SK-N-SH treated with all-trans-retinoic acid at 6 μM for 48 hours (cell line): Measurements from ENCODE around the gene SYTL3.

ENCODE experiments used
- ESRRG ChIP-seq: fragments of 250-450 bp; sonication (Bioruptor Pico); IDR thresholded peaks from 2 replicates; pipeline ENCODE4 v1.6.1; 2021; ENCODE audit warnings: mild to moderate bottlenecking
- PPARA ChIP-seq: fragments of 250-450 bp; sonication (Bioruptor Pico); IDR thresholded peaks from 2 replicates; pipeline ENCODE4 v1.5.0; 2020; ENCODE audit warnings: mild to moderate bottlenecking, borderline replicate concordance
- RARB ChIP-seq: fragments of 250-450 bp; sonication (Bioruptor Pico); IDR thresholded peaks from 2 replicates; pipeline ENCODE4 v1.8.0; 2021; ENCODE audit warnings: mild to moderate bottlenecking, moderate library complexity
- ZFP3 ChIP-seq: fragments of 250-450 bp; sonication (Bioruptor Pico); IDR thresholded peaks from 2 replicates; pipeline ENCODE4 v1.5.0; 2020; ENCODE audit warnings: mild to moderate bottlenecking, moderate library complexity
- ZFP30 ChIP-seq: fragments of 450-650 bp; formaldehyde crosslinking; IDR thresholded peaks from 2 replicates; pipeline ENCODE4 v1.5.0; 2022; ENCODE audit warnings: mild to moderate bottlenecking, moderate library complexity
- TF ChIP-seq, protein P1 (sequence below): fragments of 250-450 bp; sonication (Bioruptor Pico); IDR thresholded peaks from 2 replicates; pipeline ENCODE4 v1.8.0; 2020; ENCODE audit warnings: mild to moderate bottlenecking, moderate library complexity, borderline replicate concordance
- TF ChIP-seq, protein P2 (sequence below): fragments of 250-450 bp; sonication (Bioruptor Pico); IDR thresholded peaks from 2 replicates; pipeline ENCODE4 v1.8.0; 2021; ENCODE audit warnings: low read depth, mild to moderate bottlenecking, moderate library complexity, borderline replicate concordance

DNA sequence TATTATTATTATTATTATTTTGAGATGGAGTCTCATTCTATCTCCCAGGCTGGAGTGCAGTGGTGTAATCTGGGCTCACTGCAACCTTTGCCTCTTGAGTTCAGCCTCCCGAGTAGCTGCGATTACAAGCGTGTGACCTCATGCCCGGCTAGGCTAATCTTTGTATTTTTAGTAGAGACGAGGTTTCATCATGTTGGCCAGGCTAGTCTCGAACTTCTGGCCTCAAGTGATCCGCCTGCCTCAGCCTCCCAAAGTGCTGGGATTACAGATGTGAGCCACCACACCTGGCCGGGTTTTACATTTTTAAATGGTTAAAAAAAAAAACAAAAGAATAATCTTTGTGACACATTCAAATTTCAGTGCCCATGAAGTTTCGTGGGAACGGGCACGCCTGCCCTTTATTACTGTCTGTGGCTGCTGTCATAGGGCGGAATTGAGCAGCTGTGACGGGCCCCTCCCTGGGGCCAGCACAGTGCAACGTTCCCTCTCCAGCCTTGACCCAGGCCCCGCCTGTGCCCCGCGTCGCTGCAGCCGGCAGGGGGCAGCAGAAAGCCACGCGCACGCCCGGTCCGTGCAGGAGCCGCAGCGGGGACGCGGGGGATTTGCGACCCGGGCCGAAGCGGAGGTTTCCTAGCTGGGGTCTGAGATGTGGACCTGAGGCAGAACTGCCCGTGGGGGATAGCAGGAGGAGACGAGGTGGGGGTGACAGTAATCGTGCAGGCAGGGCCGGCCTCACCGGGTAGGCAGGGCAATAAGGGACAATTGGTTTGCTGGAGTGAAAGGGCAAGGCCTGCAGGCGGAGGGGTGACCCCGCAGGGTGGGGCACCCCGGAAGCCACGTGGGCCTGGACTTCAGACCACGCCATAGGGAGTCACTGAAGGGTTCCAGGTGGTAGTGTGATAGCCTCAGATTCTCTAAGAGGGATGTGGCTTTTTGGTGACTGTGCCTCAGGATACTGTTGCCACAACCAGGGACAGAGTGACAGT lies 54.3 kb downstream of the SYTL3 start:
- no peak for TF ChIP-seq PPARA (CRISPR knock-in tag)
- TF ChIP-seq, protein P1, sequence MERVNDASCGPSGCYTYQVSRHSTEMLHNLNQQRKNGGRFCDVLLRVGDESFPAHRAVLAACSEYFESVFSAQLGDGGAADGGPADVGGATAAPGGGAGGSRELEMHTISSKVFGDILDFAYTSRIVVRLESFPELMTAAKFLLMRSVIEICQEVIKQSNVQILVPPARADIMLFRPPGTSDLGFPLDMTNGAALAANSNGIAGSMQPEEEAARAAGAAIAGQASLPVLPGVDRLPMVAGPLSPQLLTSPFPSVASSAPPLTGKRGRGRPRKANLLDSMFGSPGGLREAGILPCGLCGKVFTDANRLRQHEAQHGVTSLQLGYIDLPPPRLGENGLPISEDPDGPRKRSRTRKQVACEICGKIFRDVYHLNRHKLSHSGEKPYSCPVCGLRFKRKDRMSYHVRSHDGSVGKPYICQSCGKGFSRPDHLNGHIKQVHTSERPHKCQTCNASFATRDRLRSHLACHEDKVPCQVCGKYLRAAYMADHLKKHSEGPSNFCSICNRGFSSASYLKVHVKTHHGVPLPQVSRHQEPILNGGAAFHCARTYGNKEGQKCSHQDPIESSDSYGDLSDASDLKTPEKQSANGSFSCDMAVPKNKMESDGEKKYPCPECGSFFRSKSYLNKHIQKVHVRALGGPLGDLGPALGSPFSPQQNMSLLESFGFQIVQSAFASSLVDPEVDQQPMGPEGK, result no peak
- TF ChIP-seq, protein P2, sequence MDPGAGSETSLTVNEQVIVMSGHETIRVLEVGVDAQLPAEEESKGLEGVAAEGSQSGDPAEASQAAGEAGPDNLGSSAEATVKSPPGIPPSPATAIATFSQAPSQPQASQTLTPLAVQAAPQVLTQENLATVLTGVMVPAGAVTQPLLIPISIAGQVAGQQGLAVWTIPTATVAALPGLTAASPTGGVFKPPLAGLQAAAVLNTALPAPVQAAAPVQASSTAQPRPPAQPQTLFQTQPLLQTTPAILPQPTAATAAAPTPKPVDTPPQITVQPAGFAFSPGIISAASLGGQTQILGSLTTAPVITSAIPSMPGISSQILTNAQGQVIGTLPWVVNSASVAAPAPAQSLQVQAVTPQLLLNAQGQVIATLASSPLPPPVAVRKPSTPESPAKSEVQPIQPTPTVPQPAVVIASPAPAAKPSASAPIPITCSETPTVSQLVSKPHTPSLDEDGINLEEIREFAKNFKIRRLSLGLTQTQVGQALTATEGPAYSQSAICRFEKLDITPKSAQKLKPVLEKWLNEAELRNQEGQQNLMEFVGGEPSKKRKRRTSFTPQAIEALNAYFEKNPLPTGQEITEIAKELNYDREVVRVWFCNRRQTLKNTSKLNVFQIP (CRISPR knock-in tag), result no peak
- 0 out of 2 replicates have a peak, but pooled peaks have one; percentile 28 for TF ChIP-seq ZFP3
- no peak for TF ChIP-seq ESRRG
- no peak for TF ChIP-seq RARB (CRISPR knock-in tag)
- no peak for TF ChIP-seq ZFP30 (CRISPR knock-in tag)
